ENCODE data around the gene TMEM212.

DNA sequence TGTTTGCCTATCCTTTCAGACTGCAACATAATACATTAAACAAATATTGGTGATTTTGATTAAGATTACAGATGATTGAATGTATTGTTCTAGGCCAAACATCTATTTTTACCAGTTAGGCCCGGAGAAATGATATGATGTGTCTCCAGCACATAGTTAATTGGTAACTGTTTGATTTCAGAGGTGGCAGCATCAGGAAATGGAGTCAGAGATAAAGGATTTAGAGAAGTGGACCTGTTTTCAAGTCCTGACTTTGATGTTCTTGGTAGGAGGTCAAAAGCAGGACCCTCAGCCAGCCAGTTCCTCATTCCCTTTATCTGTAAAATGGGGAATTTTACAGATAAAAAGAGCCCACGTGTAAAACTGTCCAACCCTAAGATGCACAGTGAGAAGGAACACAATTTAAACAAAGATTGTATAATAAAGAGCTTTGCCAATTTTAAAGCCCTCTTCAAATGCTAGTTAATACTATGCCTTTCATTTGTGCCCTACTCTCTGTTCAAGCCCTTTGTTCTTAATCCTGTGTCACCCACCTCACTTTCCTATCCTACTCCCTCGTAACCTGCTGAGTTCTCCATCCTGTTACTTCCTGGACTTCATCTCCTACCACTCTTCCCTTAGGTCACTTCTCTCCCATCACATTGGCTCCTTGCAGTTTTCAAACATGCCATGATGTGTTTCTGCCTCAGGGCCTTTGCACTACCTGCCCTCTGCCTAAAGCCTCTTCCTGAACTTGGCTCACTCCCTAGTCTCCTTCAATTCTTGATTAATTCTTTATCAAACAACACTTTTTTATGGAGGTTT is 2.5 kb downstream of the TMEM212 start:
- TF ChIP-seq, protein P1, sequence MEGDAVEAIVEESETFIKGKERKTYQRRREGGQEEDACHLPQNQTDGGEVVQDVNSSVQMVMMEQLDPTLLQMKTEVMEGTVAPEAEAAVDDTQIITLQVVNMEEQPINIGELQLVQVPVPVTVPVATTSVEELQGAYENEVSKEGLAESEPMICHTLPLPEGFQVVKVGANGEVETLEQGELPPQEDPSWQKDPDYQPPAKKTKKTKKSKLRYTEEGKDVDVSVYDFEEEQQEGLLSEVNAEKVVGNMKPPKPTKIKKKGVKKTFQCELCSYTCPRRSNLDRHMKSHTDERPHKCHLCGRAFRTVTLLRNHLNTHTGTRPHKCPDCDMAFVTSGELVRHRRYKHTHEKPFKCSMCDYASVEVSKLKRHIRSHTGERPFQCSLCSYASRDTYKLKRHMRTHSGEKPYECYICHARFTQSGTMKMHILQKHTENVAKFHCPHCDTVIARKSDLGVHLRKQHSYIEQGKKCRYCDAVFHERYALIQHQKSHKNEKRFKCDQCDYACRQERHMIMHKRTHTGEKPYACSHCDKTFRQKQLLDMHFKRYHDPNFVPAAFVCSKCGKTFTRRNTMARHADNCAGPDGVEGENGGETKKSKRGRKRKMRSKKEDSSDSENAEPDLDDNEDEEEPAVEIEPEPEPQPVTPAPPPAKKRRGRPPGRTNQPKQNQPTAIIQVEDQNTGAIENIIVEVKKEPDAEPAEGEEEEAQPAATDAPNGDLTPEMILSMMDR (IDR thresholded peaks at IDR 0.05), result no peak
- TF ChIP-seq EZH2 (IDR thresholded peaks at IDR 0.05; ENCODE audit: borderline replicate concordance, insufficient read depth, low read depth, low read length, poor library complexity, severe bottlenecking), result no peak
